ENCODE results near the gene ABI1. TPM values are rescaled to one million over a fixed set of nuclear protein-coding genes. Genes with fewer than 3 reads are reported as not detected.
A peak's percentile ranks its signal among the peaks of the same experiment; 100 is the strongest.

ABI1 gene
- total and polyA plus RNA-seq, 2 of the 13 experiments (the other 11 are each of a cell fraction or from before 2014, with no cell fraction given): 20.9 to 22.9 TPM

- FAIRE-seq: peak; percentile 36
- BruUV-seq (replicated peaks): no TSS peak
- no peak overlapping the region for H3K27ac ChIP-seq (ENCODE audit: extremely low read length, insufficient read depth, low read length)
- H3K79me2 ChIP-seq (ENCODE audit: insufficient read depth, low read length): peaks cover 11% of the 10 kb centered on the region
- no peak for ATAC-seq
- DNase-seq (ENCODE audit: low spot score): no peak
- no peak for TF ChIP-seq ZNF263 (CRISPR knock-in tag; IDR thresholded peaks at IDR 0.05)
- intact Hi-C loops (cut with micrococcal nuclease; ENCODE audit: unreplicated experiment): no loop called here
- H4K20me1 ChIP-seq (ENCODE audit: insufficient read depth, low read length): no peaks in the 10 kb centered on the region
- H3K4me3 ChIP-seq (replicated peaks in 1 of 3; ENCODE audit: insufficient read depth in 1 of 3, low read depth in 2 of 3, low read length in 3 of 3): no peak overlapping the region
- H3K4me1 ChIP-seq (ENCODE audit: insufficient read depth, low read length): peaks cover 31% of the 10 kb centered on the region
- no peak overlapping the region for H3K9ac ChIP-seq (ENCODE audit: insufficient read depth, low read depth, low read length)
- H3K36me3 ChIP-seq (replicated peaks in 1 of 2; ENCODE audit: control insufficient read depth in 1 of 2, insufficient read depth in 2 of 2, low read length in 2 of 2): no peaks in the 10 kb centered on the region
- in situ Hi-C loops (cut with HindIII; ENCODE audit: extremely low pct_ligation_motif_present, low pct_unique_long_range_greater_than_20kb): no loop called here
- H2AFZ ChIP-seq (ENCODE audit: low read length): no peak overlapping the region
- H3K27me3 ChIP-seq (ENCODE audit: control insufficient read depth in 1 of 2, insufficient read depth in 2 of 2, low read length in 2 of 2): no peaks in the 10 kb centered on the region
- ChIA-PET CTCF (ENCODE audit: low intra/inter-chr PET ratio, low total read pairs) (no interaction called here), POLR2A (no interaction called here)
- WGBS (ENCODE audit: low lambda C conversion rate): 100% methylated on average over 8 of the region's 8 CpGs
- no peaks in the 10 kb centered on the region for H3K9me3 ChIP-seq (ENCODE audit: low read length)
- no peak overlapping the region for H3K4me2 ChIP-seq (ENCODE audit: low read depth, low read length)
These were observed 80.5 kb downstream of the ABI1 start for GRCh38 chr10:26780106-26780792.

DNA sequence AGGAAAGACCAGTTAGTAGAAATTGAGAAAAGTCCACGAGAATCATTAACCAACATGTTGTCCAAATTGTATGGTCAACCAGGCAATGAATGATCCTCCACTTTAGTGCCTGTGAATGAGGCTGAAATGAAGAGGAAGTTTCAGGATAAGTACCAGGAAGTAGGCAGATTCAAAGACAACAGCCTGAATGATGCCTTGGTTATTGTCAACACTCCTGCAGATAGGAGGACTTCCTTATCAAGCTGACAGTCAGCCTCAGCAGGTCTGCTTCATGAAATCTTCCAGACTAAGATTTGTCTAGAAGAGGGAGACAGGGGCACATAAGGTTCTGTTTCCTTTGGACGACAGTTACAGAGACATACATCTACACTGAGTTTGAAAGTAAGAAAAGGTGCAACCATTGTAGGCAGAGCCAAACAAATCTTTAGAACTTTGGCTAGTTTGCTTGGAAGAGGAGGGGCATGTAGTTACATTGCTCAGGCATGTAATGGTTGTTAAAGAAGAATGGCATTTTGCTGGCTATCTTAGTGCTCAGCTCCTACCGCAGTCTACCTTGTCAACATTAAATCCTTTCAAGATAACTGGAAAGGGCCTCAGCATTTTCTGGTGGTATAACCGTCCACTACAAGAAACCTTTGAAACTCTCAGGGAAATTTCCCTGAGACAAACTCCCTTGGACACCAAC is 81.4 kb downstream of the ABI1 start:
- ChIA-PET CTCF (ENCODE audit: low intra/inter-chr PET ratio, low total read pairs) (no interaction called here), POLR2A (no interaction called here)
- Histone ChIP-seq H3K4me3 (replicated peaks in 1 of 3; ENCODE audit: insufficient read depth in 1 of 3, low read depth in 2 of 3, low read length in 3 of 3) (no peak overlapping the region), H3K79me2 (ENCODE audit: insufficient read depth, low read length) (peaks cover 11% of the 10 kb centered on the region), H3K4me1 (ENCODE audit: insufficient read depth, low read length) (peaks cover 36% of the 10 kb centered on the region), H3K36me3 (replicated peaks in 1 of 2; ENCODE audit: control insufficient read depth in 1 of 2, insufficient read depth in 2 of 2, low read length in 2 of 2) (no peaks in the 10 kb centered on the region), H4K20me1 (ENCODE audit: insufficient read depth, low read length) (no peaks in the 10 kb centered on the region), H3K27ac (ENCODE audit: extremely low read length, insufficient read depth, low read length) (no peak overlapping the region), H3K9me3 (ENCODE audit: low read length) (no peaks in the 10 kb centered on the region), H3K4me2 (ENCODE audit: low read depth, low read length) (no peak overlapping the region), H3K9ac (ENCODE audit: insufficient read depth, low read depth, low read length) (no peak overlapping the region), H3K27me3 (ENCODE audit: control insufficient read depth in 1 of 2, insufficient read depth in 2 of 2, low read length in 2 of 2) (no peaks in the 10 kb centered on the region), H2AFZ (ENCODE audit: low read length) (no peak overlapping the region)
- DNase-seq (ENCODE audit: low spot score) (no peak), FAIRE-seq (peak; percentile 34), ATAC-seq (no peak)
- intact Hi-C loops (cut with micrococcal nuclease; ENCODE audit: unreplicated experiment): no loop called here
- BruUV-seq (replicated peaks): no TSS peak
- in situ Hi-C loops (cut with HindIII; ENCODE audit: extremely low pct_ligation_motif_present, low pct_unique_long_range_greater_than_20kb): no loop called here
- WGBS (ENCODE audit: low lambda C conversion rate): 91% methylated on average over 4 of the region's 4 CpGs
- TF ChIP-seq, protein P1, sequence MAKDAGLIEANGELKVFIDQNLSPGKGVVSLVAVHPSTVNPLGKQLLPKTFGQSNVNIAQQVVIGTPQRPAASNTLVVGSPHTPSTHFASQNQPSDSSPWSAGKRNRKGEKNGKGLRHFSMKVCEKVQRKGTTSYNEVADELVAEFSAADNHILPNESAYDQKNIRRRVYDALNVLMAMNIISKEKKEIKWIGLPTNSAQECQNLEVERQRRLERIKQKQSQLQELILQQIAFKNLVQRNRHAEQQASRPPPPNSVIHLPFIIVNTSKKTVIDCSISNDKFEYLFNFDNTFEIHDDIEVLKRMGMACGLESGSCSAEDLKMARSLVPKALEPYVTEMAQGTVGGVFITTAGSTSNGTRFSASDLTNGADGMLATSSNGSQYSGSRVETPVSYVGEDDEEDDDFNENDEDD (CRISPR knock-in tag; IDR thresholded peaks at IDR 0.05; ENCODE audit: borderline replicate concordance): no peak
- no peak for TF ChIP-seq ZNF775 (CRISPR knock-in tag; IDR thresholded peaks at IDR 0.05; ENCODE audit: borderline replicate concordance)
- no peak for TF ChIP-seq ZBTB33 (CRISPR knock-in tag; IDR thresholded peaks at IDR 0.05)
- no peak for TF ChIP-seq ELF1 (CRISPR knock-in tag; IDR thresholded peaks at IDR 0.05)
- TF ChIP-seq POLR2AphosphoS2 (IDR thresholded peaks at IDR 0.05; ENCODE audit: low read depth, low read length): no peak
- no peak for TF ChIP-seq KLF11 (CRISPR knock-in tag; IDR thresholded peaks at IDR 0.05)
- TF ChIP-seq, protein P2, sequence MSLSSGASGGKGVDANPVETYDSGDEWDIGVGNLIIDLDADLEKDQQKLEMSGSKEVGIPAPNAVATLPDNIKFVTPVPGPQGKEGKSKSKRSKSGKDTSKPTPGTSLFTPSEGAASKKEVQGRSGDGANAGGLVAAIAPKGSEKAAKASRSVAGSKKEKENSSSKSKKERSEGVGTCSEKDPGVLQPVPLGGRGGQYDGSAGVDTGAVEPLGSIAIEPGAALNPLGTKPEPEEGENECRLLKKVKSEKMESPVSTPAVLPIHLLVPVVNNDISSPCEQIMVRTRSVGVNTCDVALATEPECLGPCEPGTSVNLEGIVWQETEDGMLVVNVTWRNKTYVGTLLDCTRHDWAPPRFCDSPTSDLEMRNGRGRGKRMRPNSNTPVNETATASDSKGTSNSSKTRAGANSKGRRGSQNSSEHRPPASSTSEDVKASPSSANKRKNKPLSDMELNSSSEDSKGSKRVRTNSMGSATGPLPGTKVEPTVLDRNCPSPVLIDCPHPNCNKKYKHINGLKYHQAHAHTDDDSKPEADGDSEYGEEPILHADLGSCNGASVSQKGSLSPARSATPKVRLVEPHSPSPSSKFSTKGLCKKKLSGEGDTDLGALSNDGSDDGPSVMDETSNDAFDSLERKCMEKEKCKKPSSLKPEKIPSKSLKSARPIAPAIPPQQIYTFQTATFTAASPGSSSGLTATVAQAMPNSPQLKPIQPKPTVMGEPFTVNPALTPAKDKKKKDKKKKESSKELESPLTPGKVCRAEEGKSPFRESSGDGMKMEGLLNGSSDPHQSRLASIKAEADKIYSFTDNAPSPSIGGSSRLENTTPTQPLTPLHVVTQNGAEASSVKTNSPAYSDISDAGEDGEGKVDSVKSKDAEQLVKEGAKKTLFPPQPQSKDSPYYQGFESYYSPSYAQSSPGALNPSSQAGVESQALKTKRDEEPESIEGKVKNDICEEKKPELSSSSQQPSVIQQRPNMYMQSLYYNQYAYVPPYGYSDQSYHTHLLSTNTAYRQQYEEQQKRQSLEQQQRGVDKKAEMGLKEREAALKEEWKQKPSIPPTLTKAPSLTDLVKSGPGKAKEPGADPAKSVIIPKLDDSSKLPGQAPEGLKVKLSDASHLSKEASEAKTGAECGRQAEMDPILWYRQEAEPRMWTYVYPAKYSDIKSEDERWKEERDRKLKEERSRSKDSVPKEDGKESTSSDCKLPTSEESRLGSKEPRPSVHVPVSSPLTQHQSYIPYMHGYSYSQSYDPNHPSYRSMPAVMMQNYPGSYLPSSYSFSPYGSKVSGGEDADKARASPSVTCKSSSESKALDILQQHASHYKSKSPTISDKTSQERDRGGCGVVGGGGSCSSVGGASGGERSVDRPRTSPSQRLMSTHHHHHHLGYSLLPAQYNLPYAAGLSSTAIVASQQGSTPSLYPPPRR (CRISPR knock-in tag; IDR thresholded peaks at IDR 0.05; ENCODE audit: borderline replicate concordance): no peak
- no peak for TF ChIP-seq RXRB (CRISPR knock-in tag; IDR thresholded peaks at IDR 0.05; ENCODE audit: borderline replicate concordance)
